ENCODE results near the gene CCR2.

- TF ChIP-seq, protein P1, sequence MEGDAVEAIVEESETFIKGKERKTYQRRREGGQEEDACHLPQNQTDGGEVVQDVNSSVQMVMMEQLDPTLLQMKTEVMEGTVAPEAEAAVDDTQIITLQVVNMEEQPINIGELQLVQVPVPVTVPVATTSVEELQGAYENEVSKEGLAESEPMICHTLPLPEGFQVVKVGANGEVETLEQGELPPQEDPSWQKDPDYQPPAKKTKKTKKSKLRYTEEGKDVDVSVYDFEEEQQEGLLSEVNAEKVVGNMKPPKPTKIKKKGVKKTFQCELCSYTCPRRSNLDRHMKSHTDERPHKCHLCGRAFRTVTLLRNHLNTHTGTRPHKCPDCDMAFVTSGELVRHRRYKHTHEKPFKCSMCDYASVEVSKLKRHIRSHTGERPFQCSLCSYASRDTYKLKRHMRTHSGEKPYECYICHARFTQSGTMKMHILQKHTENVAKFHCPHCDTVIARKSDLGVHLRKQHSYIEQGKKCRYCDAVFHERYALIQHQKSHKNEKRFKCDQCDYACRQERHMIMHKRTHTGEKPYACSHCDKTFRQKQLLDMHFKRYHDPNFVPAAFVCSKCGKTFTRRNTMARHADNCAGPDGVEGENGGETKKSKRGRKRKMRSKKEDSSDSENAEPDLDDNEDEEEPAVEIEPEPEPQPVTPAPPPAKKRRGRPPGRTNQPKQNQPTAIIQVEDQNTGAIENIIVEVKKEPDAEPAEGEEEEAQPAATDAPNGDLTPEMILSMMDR (conservative IDR thresholded peaks at IDR 0.05; ENCODE audit: low read length), result no peak
- TF ChIP-seq EZH2phosphoT487 (IDR thresholded peaks at IDR 0.05; ENCODE audit: borderline replicate concordance, low read depth, low read length), result no peak
Measured at GRCh38 chr3:46369151-46369550, 15.2 kb downstream of the CCR2 start.
